GM23248 (cell line): Measurements from ENCODE around the gene ARMC10. TPM values are rescaled to one million over a fixed set of nuclear protein-coding genes. Genes with fewer than 3 reads are reported as not detected.
"Not testable (repeated sequence)": the region's sequence is repeated elsewhere in the genome, so short reads cannot be mapped to it uniquely, and the experiment has no call there.

Experiments
- DNase-seq: peaks from one replicate; pipeline ENCODE4 v3.0.0-alpha.2; 2015
- H2AFZ ChIP-seq: fragments of 200-600 bp; sonication (generic); 2 replicates; pipeline ENCODE4 v1.6.1; 2016; ENCODE audit warnings: antibody characterized with exemption
- H3F3A ChIP-seq: fragments of 200-600 bp; sonication (generic); 2 replicates; pipeline ENCODE4 v1.6.1; 2016; ENCODE audit warnings: mild to moderate bottlenecking, antibody characterized with exemption, mixed run types; ENCODE audit not compliant: insufficient read depth
- H3K27ac ChIP-seq: fragments of 200-600 bp; sonication (generic); 2 replicates; pipeline ENCODE4 v1.5.1; 2016; ENCODE audit warnings: mild to moderate bottlenecking
- H3K27me3 ChIP-seq: fragments of 200-600 bp; sonication (generic); replicated peaks from 2 replicates; pipeline ENCODE4 v1.6.1; 2016; ENCODE audit warnings: mild to moderate bottlenecking; ENCODE audit not compliant: insufficient read depth
- H3K36me3 ChIP-seq: fragments of 200-600 bp; sonication (generic); 2 replicates; pipeline ENCODE4 v1.6.1; 2016; ENCODE audit warnings: low read depth, mild to moderate bottlenecking
- H3K4me1 ChIP-seq: fragments of 200-600 bp; sonication (generic); 2 replicates; pipeline ENCODE4 v1.6.1; 2016; ENCODE audit warnings: mild to moderate bottlenecking; ENCODE audit not compliant: insufficient read depth
- H3K4me2 ChIP-seq: fragments of 200-600 bp; sonication (generic); one replicate; pipeline ENCODE4 v1.6.1; 2016; ENCODE audit warnings: mild to moderate bottlenecking; ENCODE audit not compliant: unreplicated experiment
- H3K4me3 ChIP-seq: fragments of 200-600 bp; sonication (generic); 2 replicates; pipeline ENCODE4 v1.5.1; 2016; ENCODE audit warnings: mild to moderate bottlenecking
- H3K79me2 ChIP-seq: fragments of 200-600 bp; sonication (generic); 2 replicates; pipeline ENCODE4 v1.6.1; 2016; ENCODE audit warnings: mild to moderate bottlenecking; ENCODE audit not compliant: insufficient read depth
- H3K9ac ChIP-seq: fragments of 200-600 bp; sonication (generic); 2 replicates; pipeline ENCODE4 v1.6.1; 2016; ENCODE audit warnings: mild to moderate bottlenecking
- H3K9me2 ChIP-seq: fragments of 200-600 bp; sonication (generic); 2 replicates; pipeline ENCODE4 v1.6.1; 2016; ENCODE audit warnings: mixed run types, mild to moderate bottlenecking, moderate library complexity; ENCODE audit not compliant: insufficient read depth
- H3K9me3 ChIP-seq: fragments of 200-600 bp; sonication (generic); one replicate; pipeline ENCODE4 v1.6.1; 2017; ENCODE audit warnings: low read depth
- H4K20me1 ChIP-seq: fragments of 200-600 bp; sonication (generic); 2 replicates; pipeline ENCODE4 v1.6.0; 2016; ENCODE audit not compliant: insufficient read depth
- EZH2 ChIP-seq: fragments of 200-600 bp; sonication (generic); IDR thresholded peaks from 2 replicates; pipeline ENCODE4 v1.6.1; 2018; ENCODE audit warnings: antibody characterized with exemption, mild to moderate bottlenecking; ENCODE audit not compliant: insufficient read depth, poor library complexity, severe bottlenecking
- EZH2phosphoT487 ChIP-seq: fragments of 200-600 bp; sonication (generic); IDR thresholded peaks from 2 replicates; pipeline ENCODE4 v1.6.1; 2018; ENCODE audit warnings: antibody characterized with exemption, moderate library complexity, mild to moderate bottlenecking, low read depth; ENCODE audit not compliant: insufficient read depth
- WGBS, 2 experiments: methylation state at CpG; one replicate each; pipeline ENCODE4 v1.1.6; 2015 to 2017; ENCODE audit warnings: low lambda C conversion rate in 2 of 2, low coverage in 1 of 2; ENCODE audit errors: missing lambda C conversion rate in 2 of 2; 5-methylcytosine and 5-hydroxymethylcytosine counted together
- in situ Hi-C: fragments of 300-500 bp; cut with MboI; formaldehyde crosslinking; loops from 2 replicates; pipeline ENCODE4 v1.15.0; 2020
- polyA plus RNA-seq: library from polyadenylated mRNA; unstranded; fragments of >200 nt; fragmentation: Nextera tagmentation; extraction: Ambion mirVana; gene quantifications from 2 replicates; pipeline ENCODE4 v1.2.1, GENCODE V29; 2016
- total RNA-seq: library from RNA; depleted of rRNA; stranded (reverse); fragments of >200 nt; shearing (Covaris generic); gene quantifications from 2 replicates; pipeline ENCODE4 v1.2.3, GENCODE V29; 2014

Gene ARMC10
- total and polyA plus RNA-seq, 2 experiments from 2014 or later, result 39.2 to 41.9 TPM

DNA sequence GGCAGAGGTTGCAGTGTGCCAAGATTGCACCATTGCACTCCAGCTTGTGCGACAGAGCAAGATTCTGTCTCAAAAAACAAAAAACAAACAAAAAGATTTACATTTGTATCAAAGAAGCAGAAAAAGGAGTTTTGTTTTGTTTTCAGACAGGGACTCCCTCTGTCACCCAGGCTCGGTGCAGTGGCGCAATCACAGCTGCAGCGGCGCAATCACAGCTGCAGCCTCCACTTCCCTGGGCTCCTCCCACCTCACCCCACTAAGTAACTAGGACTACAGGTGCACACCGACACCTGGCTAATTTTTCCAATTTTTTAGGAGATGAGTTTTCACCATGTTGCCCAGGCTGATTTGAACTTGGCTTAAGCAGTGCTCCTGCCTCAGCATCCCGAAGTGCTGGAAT is 1.8 kb downstream of the ARMC10 start:
- Histone ChIP-seq H3K79me2 (peaks cover 56% of the 10 kb centered on the region), H3K4me3 (no peak overlapping the region), H3K27me3 (no peaks in the 10 kb centered on the region), H3F3A (no peaks in the 10 kb centered on the region; the same call in 1 of the 2 replicates), H2AFZ (no peak overlapping the region), H3K4me2 (no peak overlapping the region), H3K9me3 (no peaks in the 10 kb centered on the region), H3K27ac (no peak overlapping the region), H3K4me1 (peaks cover 7% of the 10 kb centered on the region; the same call in 1 of the 2 replicates), H3K36me3 (no peaks in the 10 kb centered on the region), H4K20me1 (no peaks in the 10 kb centered on the region), H3K9ac (no peak overlapping the region), H3K9me2 (no peaks in the 10 kb centered on the region)
- TF ChIP-seq EZH2 (no peak), EZH2phosphoT487 (no peak)
- in situ Hi-C loops, result no loop called here
- 98 to 100% methylated on average over 7 of the region's 7 CpGs for WGBS, 2 experiments
- DNase-seq, result no peak

DNA sequence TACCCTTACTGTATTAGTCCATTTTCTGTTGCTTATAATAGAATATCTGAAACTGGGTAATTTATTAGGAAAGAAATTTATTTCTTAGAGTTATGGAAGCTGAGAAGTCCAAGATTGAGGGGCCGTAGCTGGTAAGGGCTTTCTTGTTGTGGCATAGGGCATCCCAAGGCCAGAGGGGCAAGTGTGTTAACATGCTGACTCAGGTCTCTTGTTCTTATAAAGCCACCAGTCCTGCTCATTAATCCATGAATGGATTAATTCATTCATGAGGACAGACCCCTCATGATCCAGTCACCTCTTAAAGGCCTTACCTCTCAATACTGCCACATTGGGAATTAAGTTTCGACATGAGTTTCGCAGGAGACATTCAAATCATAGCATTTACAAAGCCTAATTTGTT is 2.4 kb downstream of the ARMC10 start:
- Histone ChIP-seq H3K9me2 (no peaks in the 10 kb centered on the region), H3K9me3 (no peaks in the 10 kb centered on the region), H4K20me1 (no peaks in the 10 kb centered on the region), H3K27ac (no peak overlapping the region), H3K9ac (no peak overlapping the region), H3K4me2 (no peak overlapping the region), H3F3A (no peaks in the 10 kb centered on the region; the same call in 1 of the 2 replicates), H3K4me3 (no peak overlapping the region), H3K36me3 (no peaks in the 10 kb centered on the region), H3K4me1 (peaks cover 7% of the 10 kb centered on the region; the same call in 1 of the 2 replicates), H3K79me2 (peaks cover 61% of the 10 kb centered on the region), H2AFZ (no peak overlapping the region), H3K27me3 (no peaks in the 10 kb centered on the region)
- no peak for TF ChIP-seq EZH2phosphoT487
- no peak for TF ChIP-seq EZH2
- 97 to 100% methylated on average over 3 of the region's 3 CpGs for WGBS, 2 experiments
- DNase-seq, result no peak
- in situ Hi-C loops, result no loop called here

DNA sequence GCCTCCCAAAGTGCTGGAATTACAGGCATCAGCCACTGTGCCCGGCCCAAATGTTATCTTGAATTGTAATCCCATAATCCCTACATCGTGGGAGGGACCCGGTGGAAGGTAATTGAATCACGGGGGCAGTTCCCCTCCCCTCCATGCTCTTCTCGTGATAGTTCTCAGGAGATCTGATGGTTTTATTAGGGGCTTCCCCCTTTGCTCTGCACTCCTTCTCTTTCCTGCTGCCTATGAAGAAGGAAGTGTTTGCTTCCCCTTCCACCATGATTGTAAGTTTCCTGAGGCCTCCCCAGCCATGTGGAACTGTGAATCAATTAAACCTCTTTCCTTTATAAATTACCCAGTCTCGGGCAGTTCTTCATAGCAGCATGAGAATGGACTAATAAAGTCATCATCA is 3.3 kb downstream of the ARMC10 start:
- H3K36me3 ChIP-seq, H3K4me3 ChIP-seq, H3K9ac ChIP-seq, H3K9me2 ChIP-seq, H3F3A ChIP-seq, H3K27me3 ChIP-seq, H4K20me1 ChIP-seq, H2AFZ ChIP-seq, in situ Hi-C loops, H3K4me1 ChIP-seq, H3K9me3 ChIP-seq, DNase-seq, H3K4me2 ChIP-seq, H3K27ac ChIP-seq: not testable (repeated sequence)
- WGBS, 2 experiments, result 84 to 86% methylated on average over 6 of the region's 6 CpGs
- peaks cover 70% of the 10 kb centered on the region for H3K79me2 ChIP-seq

DNA sequence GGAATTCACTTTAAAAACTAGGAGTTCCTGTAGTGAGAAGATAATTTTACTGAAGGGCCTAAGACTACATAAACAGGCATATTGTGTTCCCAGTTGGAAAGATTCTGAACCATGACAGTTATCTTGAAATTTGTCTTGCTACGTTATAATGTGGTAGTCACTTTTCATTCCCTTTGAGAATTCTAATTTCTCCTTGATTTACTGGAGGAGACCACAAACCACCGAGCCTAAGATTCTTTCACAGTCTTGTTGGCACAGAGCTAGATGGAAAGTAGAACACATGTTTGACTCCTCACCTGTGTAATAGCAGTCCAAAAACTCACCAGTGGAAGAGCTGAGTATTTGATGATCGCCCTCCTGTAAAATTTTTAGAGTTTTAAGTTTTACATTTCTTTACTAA is 4.9 kb downstream of the ARMC10 start:
- WGBS, 2 experiments, result 96 to 98% methylated on average over 3 of the region's 3 CpGs
- no peak overlapping the region for H3K4me3 ChIP-seq
- no peaks in the 10 kb centered on the region for H3K27me3 ChIP-seq
- no peaks in the 10 kb centered on the region for H3K36me3 ChIP-seq
- no peak for TF ChIP-seq EZH2phosphoT487
- no peak for TF ChIP-seq EZH2
- H3K79me2 ChIP-seq, result peaks cover 70% of the 10 kb centered on the region
- H3K4me2 ChIP-seq, result no peak overlapping the region
- H3F3A ChIP-seq, result no peaks in the 10 kb centered on the region
- DNase-seq, result no peak
- H3K9ac ChIP-seq, result no peak overlapping the region
- in situ Hi-C loops, result no loop called here
- H3K4me1 ChIP-seq, result peaks cover 7% of the 10 kb centered on the region; the same call in 1 of the 2 replicates
- H3K9me2 ChIP-seq, result no peaks in the 10 kb centered on the region
- no peaks in the 10 kb centered on the region for H4K20me1 ChIP-seq
- no peaks in the 10 kb centered on the region for H3K9me3 ChIP-seq
- H3K27ac ChIP-seq, result no peak overlapping the region
- no peak overlapping the region for H2AFZ ChIP-seq

DNA sequence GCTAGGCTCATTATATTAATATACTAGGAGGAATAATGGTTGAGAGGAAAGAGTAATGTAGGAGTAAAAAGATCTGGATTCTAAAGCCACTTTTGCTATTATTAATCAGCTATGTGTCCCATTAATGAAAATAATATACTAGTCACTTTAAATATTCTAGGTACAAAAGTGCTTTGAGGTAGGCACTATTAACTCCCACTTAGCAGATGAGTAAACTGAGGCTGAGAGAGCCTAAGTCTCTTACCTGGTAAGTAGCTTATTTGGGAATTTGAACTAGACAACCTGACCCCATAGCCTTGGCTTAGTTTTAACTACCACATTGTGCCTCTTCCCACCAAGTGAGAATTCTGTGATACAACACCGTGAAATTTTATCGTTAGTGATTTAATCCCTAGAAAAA is 6.0 kb downstream of the ARMC10 start:
- H3K4me2 ChIP-seq, result no peak overlapping the region
- H3K4me3 ChIP-seq, result no peak overlapping the region
- no peaks in the 10 kb centered on the region for H3K9me3 ChIP-seq
- TF ChIP-seq EZH2phosphoT487 (no peak), EZH2 (no peak)
- 95 to 97% methylated on average over 2 of the region's 2 CpGs for WGBS, 2 experiments
- in situ Hi-C loops, result no loop called here
- no peaks in the 10 kb centered on the region for H4K20me1 ChIP-seq
- no peak for DNase-seq
- peaks cover 65% of the 10 kb centered on the region for H3K79me2 ChIP-seq
- no peaks in the 10 kb centered on the region for H3K27me3 ChIP-seq
- H3K27ac ChIP-seq, result no peak overlapping the region
- H3F3A ChIP-seq, result no peaks in the 10 kb centered on the region
- peaks cover 1% of the 10 kb centered on the region; the same call in 1 of the 2 replicates for H3K36me3 ChIP-seq
- H3K9me2 ChIP-seq, result no peaks in the 10 kb centered on the region
- peaks cover 7% of the 10 kb centered on the region; the same call in 1 of the 2 replicates for H3K4me1 ChIP-seq
- H2AFZ ChIP-seq, result no peak overlapping the region
- no peak overlapping the region for H3K9ac ChIP-seq
